ENCODE results near the gene CYB5R4.

CYB5R4 gene

GRCh38 chr6:83958241-83958685, 98.8 kb downstream of the CYB5R4 start:
- H3K27me3 Mint-ChIP-seq, result no peaks in the 10 kb centered on the region
- ATAC-seq (replicated peaks), result no peak
- no peak overlapping the region for H3K27ac Mint-ChIP-seq

GRCh38 chr6:83960664-83961063, 101.2 kb downstream of the CYB5R4 start:
- H3K36me3 Mint-ChIP-seq, result peaks cover 71 to 82% of the 10 kb centered on the region in 2 donors
- no peak for ATAC-seq (replicated peaks)

More at GRCh38 chr6:83958241-83958685, 98.8 kb downstream of the CYB5R4 start:
- H3K36me3 Mint-ChIP-seq, result peaks cover 52 to 67% of the 10 kb centered on the region in 2 donors
- H3K4me1 Mint-ChIP-seq, result peaks cover 2 to 6% of the 10 kb centered on the region in 2 donors
- peaks cover 4 to 14% of the 10 kb centered on the region in 2 donors for H3K9me3 Mint-ChIP-seq
- no peak overlapping the region for H3K4me3 Mint-ChIP-seq
- no peak for DNase-seq

GRCh38 chr6:83962582-83962981, 103.1 kb downstream of the CYB5R4 start:
- peak; percentile 100 for ATAC-seq (replicated peaks)
- Mint-ChIP-seq H3K4me3 (no peak overlapping the region), H3K27ac (no peak overlapping the region), H3K4me1 (peaks cover 2 to 6% of the 10 kb centered on the region in 2 donors), H3K27me3 (no peaks in the 10 kb centered on the region), H3K9me3 (peaks cover 19 to 35% of the 10 kb centered on the region in 2 donors), H3K36me3 (peaks cover 72 to 80% of the 10 kb centered on the region in 2 donors)
- DNase-seq, result peak; percentile 1

More at GRCh38 chr6:83960664-83961063, 101.2 kb downstream of the CYB5R4 start:
- Mint-ChIP-seq H3K4me3 (no peak overlapping the region), H3K27ac (no peak overlapping the region), H3K4me1 (peaks cover 2 to 6% of the 10 kb centered on the region in 2 donors), H3K27me3 (no peaks in the 10 kb centered on the region), H3K9me3 (peaks cover 14 to 28% of the 10 kb centered on the region in 2 donors)
- no peak for DNase-seq

GRCh38 chr6:83966539-83966938, 107.0 kb downstream of the CYB5R4 start:
- Mint-ChIP-seq H3K4me3 (no peak overlapping the region), H3K27ac (no peak overlapping the region), H3K4me1 (peaks cover 2 to 6% of the 10 kb centered on the region in 2 donors), H3K27me3 (no peaks in the 10 kb centered on the region), H3K9me3 (peaks cover 26 to 40% of the 10 kb centered on the region in 2 donors), H3K36me3 (peaks cover 51 to 57% of the 10 kb centered on the region in 2 donors)
- ATAC-seq (replicated peaks) (no peak), DNase-seq (no peak)

- Mint-ChIP-seq H3K4me3 (no peak overlapping the region), H3K27ac (no peak overlapping the region), H3K36me3 (peaks cover 13 to 17% of the 10 kb centered on the region in 2 donors), H3K27me3 (no peaks in the 10 kb centered on the region), H3K4me1 (no peaks in the 10 kb centered on the region), H3K9me3 (peaks cover 16 to 20% of the 10 kb centered on the region in 2 donors)
- DNase-seq (no peak), ATAC-seq (replicated peaks) (no peak)
These were observed 111.1 kb downstream of the CYB5R4 start for GRCh38 chr6:83970582-83970981.

GRCh38 chr6:83974409-83975050, 115.0 kb downstream of the CYB5R4 start:
- Mint-ChIP-seq H3K4me3 (no peak overlapping the region), H3K27ac (no peak overlapping the region), H3K4me1 (no peaks in the 10 kb centered on the region), H3K27me3 (no peaks in the 10 kb centered on the region), H3K9me3 (peaks cover 4% of the 10 kb centered on the region in 2 donors), H3K36me3 (peaks cover 0 to 11% of the 10 kb centered on the region in 2 donors)
- ATAC-seq (replicated peaks) (no peak), DNase-seq (no peak)

DNA sequence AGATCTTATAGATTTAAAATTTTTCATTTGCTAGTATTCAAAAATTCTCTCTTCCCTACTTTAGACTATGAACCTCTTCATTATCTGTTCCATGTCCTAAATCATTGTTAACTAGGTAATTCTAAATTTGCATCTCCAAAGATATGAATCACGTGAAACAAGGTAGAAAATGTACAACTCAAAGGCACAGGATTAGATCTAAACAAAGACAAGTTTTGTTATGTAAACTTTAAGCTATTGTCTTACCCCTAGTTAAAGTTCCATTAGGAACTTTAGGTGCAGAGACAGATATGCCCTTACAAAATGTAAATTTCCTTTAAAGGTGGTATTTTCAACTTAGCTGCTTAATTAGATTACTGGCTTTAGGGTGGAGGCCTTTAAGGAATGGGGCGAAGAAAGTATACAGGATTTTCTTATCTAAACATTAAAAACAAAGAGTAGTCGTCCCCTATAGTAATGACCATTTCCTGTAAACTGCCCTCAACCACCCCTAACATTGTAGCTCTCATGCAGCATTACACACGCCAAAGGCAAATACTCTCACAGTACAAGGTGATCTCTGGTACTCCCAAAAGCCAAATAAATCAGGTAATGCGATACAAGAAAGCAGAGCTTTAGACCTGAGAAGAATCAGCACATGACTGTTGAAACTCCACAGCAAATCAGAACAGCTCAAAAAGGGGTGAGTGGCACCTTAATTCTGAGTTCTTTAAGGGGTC, 116.7 kb downstream of the CYB5R4 start:
- Mint-ChIP-seq H3K4me1 (no peaks in the 10 kb centered on the region), H3K9me3 (peaks cover 6 to 8% of the 10 kb centered on the region in 2 donors), H3K4me3 (no peak overlapping the region), H3K36me3 (peaks cover 4 to 20% of the 10 kb centered on the region in 2 donors), H3K27ac (no peak overlapping the region), H3K27me3 (no peaks in the 10 kb centered on the region)
- ATAC-seq (replicated peaks), result no peak
- no peak for DNase-seq

GRCh38 chr6:83976871-83977270, 117.4 kb downstream of the CYB5R4 start:
- H3K36me3 Mint-ChIP-seq, result peaks cover 4 to 21% of the 10 kb centered on the region in 2 donors
- ATAC-seq (replicated peaks) (no peak), DNase-seq (no peak)
- H3K27ac Mint-ChIP-seq, result no peak overlapping the region
- H3K4me3 Mint-ChIP-seq, result no peak overlapping the region
- H3K9me3 Mint-ChIP-seq, result peaks cover 6 to 8% of the 10 kb centered on the region in 2 donors
- H3K27me3 Mint-ChIP-seq, result no peaks in the 10 kb centered on the region
- no peaks in the 10 kb centered on the region for H3K4me1 Mint-ChIP-seq

- no peak for DNase-seq
- no peak overlapping the region for H3K27ac Mint-ChIP-seq
- no peaks in the 10 kb centered on the region for H3K4me1 Mint-ChIP-seq
- no peak overlapping the region for H3K4me3 Mint-ChIP-seq
- no peak for ATAC-seq (replicated peaks)
- peaks cover 6 to 28% of the 10 kb centered on the region in 2 donors for H3K36me3 Mint-ChIP-seq
- H3K27me3 Mint-ChIP-seq, result no peaks in the 10 kb centered on the region
- peaks cover 5 to 6% of the 10 kb centered on the region in 2 donors for H3K9me3 Mint-ChIP-seq
These were observed 118.8 kb downstream of the CYB5R4 start for GRCh38 chr6:83978324-83978734.

DNA sequence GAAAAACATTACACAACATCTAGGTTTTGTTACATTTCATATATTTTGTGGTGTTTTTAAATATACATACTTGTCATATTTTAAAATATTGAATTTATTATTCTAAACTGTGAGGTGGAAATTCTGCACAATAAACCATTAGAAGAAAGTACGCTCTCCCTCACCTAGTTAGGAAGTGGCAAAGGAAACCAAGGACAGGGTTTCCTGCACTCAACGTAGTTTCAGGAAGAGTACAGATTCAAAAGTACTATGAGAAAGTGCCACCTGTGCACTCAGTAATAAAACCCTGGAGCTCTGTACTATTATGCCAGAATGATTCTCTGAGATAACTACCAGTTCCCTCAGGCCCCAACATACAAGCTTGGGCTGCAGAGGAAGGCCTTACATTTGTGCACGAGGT, 119.5 kb downstream of the CYB5R4 start:
- Mint-ChIP-seq H3K27ac (no peak overlapping the region), H3K27me3 (no peaks in the 10 kb centered on the region), H3K36me3 (peaks cover 9 to 32% of the 10 kb centered on the region in 2 donors), H3K9me3 (peaks cover 5 to 6% of the 10 kb centered on the region in 2 donors), H3K4me3 (no peak overlapping the region), H3K4me1 (no peaks in the 10 kb centered on the region)
- no peak for DNase-seq
- no peak for ATAC-seq (replicated peaks)

DNA sequence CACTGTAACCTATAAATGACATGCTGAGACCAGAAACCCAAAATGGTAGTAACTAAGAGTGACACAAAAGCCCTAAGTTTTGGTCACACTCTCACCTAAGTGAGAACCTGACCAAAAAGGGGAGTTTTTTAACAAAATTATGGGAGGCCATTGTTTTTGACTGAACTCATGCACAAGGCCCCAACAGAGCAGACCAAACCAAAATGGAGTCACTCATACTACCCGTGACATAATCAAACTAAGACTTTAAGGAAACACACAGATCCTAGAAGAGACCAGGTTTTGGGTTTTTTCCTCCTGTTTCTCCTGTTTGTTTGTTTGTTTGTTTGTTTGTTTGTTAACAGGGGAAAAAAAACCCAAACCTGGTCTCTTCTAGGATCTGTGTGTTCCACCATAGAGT, 124.9 kb downstream of the CYB5R4 start:
- H3K4me1 Mint-ChIP-seq, result no peaks in the 10 kb centered on the region
- peaks cover 5 to 6% of the 10 kb centered on the region in 2 donors for H3K9me3 Mint-ChIP-seq
- H3K36me3 Mint-ChIP-seq, result peaks cover 29 to 46% of the 10 kb centered on the region in 2 donors
- ATAC-seq (replicated peaks), result no peak
- H3K4me3 Mint-ChIP-seq, result no peak overlapping the region
- DNase-seq, result no peak
- H3K27ac Mint-ChIP-seq, result no peak overlapping the region
- H3K27me3 Mint-ChIP-seq, result no peaks in the 10 kb centered on the region

- Mint-ChIP-seq H3K4me1 (no peaks in the 10 kb centered on the region), H3K4me3 (no peak overlapping the region), H3K27ac (no peak overlapping the region), H3K27me3 (no peaks in the 10 kb centered on the region), H3K9me3 (peaks cover 0 to 2% of the 10 kb centered on the region in 2 donors), H3K36me3 (peaks cover 27 to 41% of the 10 kb centered on the region in 2 donors)
- DNase-seq (no peak), ATAC-seq (replicated peaks) (no peak)
These were observed 125.8 kb downstream of the CYB5R4 start for GRCh38 chr6:83985308-83985713.

- no peak for DNase-seq
- H3K4me1 Mint-ChIP-seq, result no peaks in the 10 kb centered on the region
- no peak overlapping the region for H3K4me3 Mint-ChIP-seq
- H3K27ac Mint-ChIP-seq, result no peak overlapping the region
- H3K9me3 Mint-ChIP-seq, result no peaks in the 10 kb centered on the region
- no peak for ATAC-seq (replicated peaks)
- H3K36me3 Mint-ChIP-seq, result peaks cover 25 to 37% of the 10 kb centered on the region in 2 donors
- no peaks in the 10 kb centered on the region for H3K27me3 Mint-ChIP-seq
These were observed 126.2 kb downstream of the CYB5R4 start for GRCh38 chr6:83985715-83986114.

GRCh38 chr6:83998021-83998584, 138.6 kb downstream of the CYB5R4 start:
- ATAC-seq (replicated peaks), result no peak
- DNase-seq, result no peak
- Mint-ChIP-seq H3K27ac (no peak overlapping the region), H3K4me1 (no peaks in the 10 kb centered on the region), H3K4me3 (no peak overlapping the region), H3K27me3 (peaks cover 0 to 12% of the 10 kb centered on the region in 2 donors), H3K36me3 (peaks cover 9 to 11% of the 10 kb centered on the region in 2 donors), H3K9me3 (peaks cover 0 to 13% of the 10 kb centered on the region in 2 donors)
